Measurements from ENCODE around the gene MAT2A. TPM values are rescaled to one million over a fixed set of nuclear protein-coding genes. Genes with fewer than 3 reads are reported as not detected.

Gene MAT2A
- total and polyA plus RNA-seq, 9 of the 15 experiments (the other 6 are each of a cell fraction or from before 2014, with no cell fraction given), result 130 to 1,027 (median 240) TPM

- TF ChIP-seq ZNF512 (tag; IDR thresholded peaks at IDR 0.05) (no peak), POLR2B (IDR thresholded peaks at IDR 0.05; ENCODE audit: low read depth, partially characterized antibody) (peak; percentile 17), POLR2G (IDR thresholded peaks at IDR 0.05; ENCODE audit: low read depth, low read length) (peak; percentile 59; the same call in 1 of the 2 replicates), SIN3A (IDR thresholded peaks at IDR 0.05; ENCODE audit: borderline replicate concordance in 2 of 2, control insufficient read depth in 1 of 2, low read depth in 2 of 2, low read length in 2 of 2) (no peak), POLR2AphosphoS2 (IDR thresholded peaks at IDR 0.05; ENCODE audit: low read length) (no peak), PRPF4 (IDR thresholded peaks at IDR 0.05; ENCODE audit: insufficient read depth, low read depth, low read length, poor library complexity, severe bottlenecking) (no peak), OTX1 (CRISPR knock-in tag; IDR thresholded peaks at IDR 0.05) (no peak), ZNF511 (CRISPR knock-in tag; IDR thresholded peaks at IDR 0.05) (no peak), SMARCA4 (IDR thresholded peaks at IDR 0.05) (no peak), MLLT1 (IDR thresholded peaks at IDR 0.05) (no peak), RAD51 (IDR thresholded peaks at IDR 0.05; ENCODE audit: borderline replicate concordance, low read depth) (no peak), CCNT2 (IDR thresholded peaks at IDR 0.05; ENCODE audit: borderline replicate concordance, extremely low read depth, insufficient read length, low read depth, low read length) (no peak), ELF4 (CRISPR knock-in tag; IDR thresholded peaks at IDR 0.05) (no peak), HMGXB4 (CRISPR knock-in tag; IDR thresholded peaks at IDR 0.05) (no peak), SMARCE1 (IDR thresholded peaks at IDR 0.05) (no peak)
These were observed 2.3 kb downstream of the MAT2A start (continued) for GRCh38 chr2:85541262-85541661.

All from K562 (cell line).